GM23248 (cell line): ENCODE measurements around the gene MUC21.

Experiments
- EZH2 ChIP-seq: fragments of 200-600 bp; sonication (generic); IDR thresholded peaks from 2 replicates; pipeline ENCODE4 v1.6.1; 2018; ENCODE audit warnings: antibody characterized with exemption, mild to moderate bottlenecking; ENCODE audit not compliant: insufficient read depth, poor library complexity, severe bottlenecking
- EZH2phosphoT487 ChIP-seq: fragments of 200-600 bp; sonication (generic); IDR thresholded peaks from 2 replicates; pipeline ENCODE4 v1.6.1; 2018; ENCODE audit warnings: antibody characterized with exemption, moderate library complexity, mild to moderate bottlenecking, low read depth; ENCODE audit not compliant: insufficient read depth

DNA sequence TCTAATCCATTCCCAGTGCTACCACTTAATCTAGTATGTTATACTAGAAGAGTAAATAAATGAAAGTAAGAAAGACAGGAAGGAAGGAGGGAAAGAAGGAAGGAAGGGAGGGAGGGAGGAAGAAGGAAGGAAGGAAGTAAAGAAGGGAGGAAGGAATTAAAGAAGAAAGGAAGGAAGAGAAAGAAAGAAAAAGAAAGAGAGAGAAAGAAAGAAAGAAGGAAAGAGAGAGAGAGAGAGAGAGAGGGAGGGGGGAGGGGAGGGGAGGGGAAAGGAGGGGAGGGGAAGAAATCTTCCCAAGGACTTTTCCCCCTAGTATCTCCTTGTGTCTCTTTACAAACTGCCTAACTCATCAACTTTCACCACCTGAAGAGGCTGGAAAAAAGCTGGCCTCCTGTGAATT, 20.8 kb upstream of the MUC21 start:
- TF ChIP-seq EZH2 = no peak
- TF ChIP-seq EZH2phosphoT487 = no peak
